Retina (tissue), 1 donor: ENCODE data around the gene LMBR1.
"Not testable (repeated sequence)": the region's sequence is repeated elsewhere in the genome, so short reads cannot be mapped to it uniquely, and the experiment has no call there.

Experiments
- DNase-seq: peaks from one replicate; pipeline ENCODE4 v3.0.0-alpha.2; 2016

The LMBR1 gene, protein sequence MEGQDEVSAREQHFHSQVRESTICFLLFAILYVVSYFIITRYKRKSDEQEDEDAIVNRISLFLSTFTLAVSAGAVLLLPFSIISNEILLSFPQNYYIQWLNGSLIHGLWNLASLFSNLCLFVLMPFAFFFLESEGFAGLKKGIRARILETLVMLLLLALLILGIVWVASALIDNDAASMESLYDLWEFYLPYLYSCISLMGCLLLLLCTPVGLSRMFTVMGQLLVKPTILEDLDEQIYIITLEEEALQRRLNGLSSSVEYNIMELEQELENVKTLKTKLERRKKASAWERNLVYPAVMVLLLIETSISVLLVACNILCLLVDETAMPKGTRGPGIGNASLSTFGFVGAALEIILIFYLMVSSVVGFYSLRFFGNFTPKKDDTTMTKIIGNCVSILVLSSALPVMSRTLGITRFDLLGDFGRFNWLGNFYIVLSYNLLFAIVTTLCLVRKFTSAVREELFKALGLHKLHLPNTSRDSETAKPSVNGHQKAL

GRCh38 chr7:156892821-156893706 lies at the start of gene LMBR1:
TSS of gene LMBR1 (minus strand) at chr7:156893183. CDS start at chr7:156892993, 190 bp downstream.
- peak; percentile 98 for DNase-seq

- peak; percentile 46 for DNase-seq
Measured at GRCh38 chr7:156942708-156943090, 49.7 kb upstream of the LMBR1 start.

- DNase-seq = no peak
Measured at GRCh38 chr7:156941393-156942182, 48.6 kb upstream of the LMBR1 start.

- DNase-seq = no peak
Measured at GRCh38 chr7:156940421-156941122, 47.6 kb upstream of the LMBR1 start.

- DNase-seq = not testable (repeated sequence)
Measured at GRCh38 chr7:156936766-156937165, 43.8 kb upstream of the LMBR1 start.

DNA sequence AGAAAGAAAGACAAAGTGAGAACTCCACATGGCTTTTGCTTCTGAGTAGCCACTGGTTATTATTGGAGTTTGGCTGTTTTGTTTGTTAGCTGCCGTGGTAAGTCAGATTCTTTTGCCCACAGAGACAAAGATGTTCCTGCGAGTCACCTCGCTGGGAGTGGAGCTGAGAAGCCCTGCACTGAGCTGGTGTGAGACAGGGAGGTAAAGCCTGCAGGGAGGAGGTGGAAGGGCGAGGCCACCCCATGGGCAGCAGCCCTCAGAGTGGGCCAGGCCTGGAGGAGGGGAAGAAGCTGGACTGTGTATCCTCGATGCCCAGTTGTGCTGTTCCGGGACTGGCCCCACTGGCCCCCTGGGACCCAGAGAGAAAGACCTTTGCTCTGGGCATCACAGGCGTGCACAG lies 42.3 kb upstream of the LMBR1 start:
- no peak for DNase-seq

DNA sequence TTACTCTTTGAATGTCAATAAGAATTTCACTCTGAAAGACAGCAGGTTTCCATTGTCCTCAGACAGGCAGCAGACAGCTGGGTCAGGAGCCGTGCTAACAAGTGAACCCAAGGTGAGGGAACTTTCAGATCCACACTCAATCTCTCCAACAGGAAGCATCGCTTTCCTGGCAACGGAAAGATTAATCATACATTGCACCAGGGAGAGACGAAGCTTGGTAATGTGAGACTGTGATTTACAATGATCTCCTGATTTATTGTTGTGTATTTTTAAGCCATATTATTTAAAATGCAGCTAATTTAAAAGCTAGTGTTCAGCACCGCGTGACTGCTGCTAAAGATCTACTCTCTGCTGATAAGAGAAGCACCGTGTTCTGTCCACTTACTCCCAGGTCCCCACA lies 39.0 kb upstream of the LMBR1 start:
- no peak for DNase-seq

DNA sequence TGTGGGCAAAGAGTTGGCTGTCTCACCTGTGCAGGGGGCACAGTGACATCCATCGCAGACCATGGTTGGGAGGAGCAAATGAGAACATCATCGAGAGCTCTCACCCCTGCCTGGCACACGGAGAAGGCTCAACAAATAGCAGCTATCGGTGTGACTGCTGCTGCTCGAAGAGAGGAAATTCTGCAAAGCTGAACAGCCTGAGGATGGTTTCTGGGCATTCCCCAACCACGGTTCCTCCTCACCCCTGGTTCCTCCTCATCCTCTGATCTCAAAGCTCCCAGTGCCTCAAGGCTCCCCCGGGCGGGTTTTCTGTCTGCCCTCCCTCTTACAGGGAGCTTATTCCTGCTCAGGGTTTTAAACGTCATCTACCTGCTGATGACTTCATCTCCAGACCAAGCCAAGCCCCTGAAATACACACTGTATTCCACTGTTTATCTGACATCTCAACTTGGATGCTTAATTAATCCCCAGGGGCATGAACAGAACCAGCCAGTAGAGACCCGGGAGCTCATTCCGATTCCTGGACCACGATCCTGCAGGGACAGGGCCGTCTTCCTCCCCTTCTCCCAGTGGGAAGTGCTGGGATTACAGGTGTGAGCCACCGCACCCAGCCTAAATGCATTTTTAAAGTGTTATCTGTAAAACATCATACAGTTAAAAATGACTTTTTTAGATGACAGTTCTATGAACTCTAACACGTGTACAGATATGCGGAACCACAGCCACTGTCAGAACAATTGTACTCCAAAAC lies 37.0 kb upstream of the LMBR1 start:
- no peak for DNase-seq

DNA sequence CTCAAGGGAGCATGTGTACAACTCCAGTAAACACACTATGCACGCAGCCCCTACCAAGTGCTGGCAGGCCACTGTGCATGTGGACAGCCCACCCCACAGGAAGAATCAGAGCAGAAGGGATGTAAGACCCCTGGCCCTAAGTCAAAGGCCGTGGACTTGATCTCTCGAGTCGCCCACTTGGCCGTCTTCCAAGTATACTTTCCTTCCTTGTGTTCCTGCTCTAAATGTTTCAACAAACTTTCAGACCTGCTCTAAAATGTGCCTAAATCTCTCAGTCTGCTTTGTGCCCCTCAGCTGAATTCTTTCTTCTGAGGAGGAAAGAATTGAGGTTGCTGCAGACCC lies 35.4 kb upstream of the LMBR1 start:
- no peak for DNase-seq

- DNase-seq = no peak
Measured at GRCh38 chr7:156927571-156928405, 34.8 kb upstream of the LMBR1 start.

DNA sequence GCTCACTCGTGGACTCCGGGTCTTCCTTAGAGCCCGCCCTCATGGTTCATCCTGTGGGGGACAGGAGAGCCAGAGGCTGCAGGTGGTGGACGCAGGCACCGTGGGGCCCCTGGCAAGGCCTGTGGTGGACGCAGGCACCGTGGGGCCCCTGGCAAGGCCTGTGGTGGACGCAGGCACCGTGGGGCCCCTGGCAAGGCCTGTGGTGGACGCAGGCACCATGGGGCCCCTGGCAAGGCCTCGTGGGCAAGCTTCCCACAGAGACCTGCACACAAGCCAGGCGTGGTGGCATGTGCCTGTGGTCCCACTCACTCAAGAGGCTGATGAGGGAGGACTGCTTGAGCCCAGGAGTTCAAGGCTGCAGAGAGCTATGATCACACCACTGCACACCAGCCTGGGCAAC lies 32.8 kb upstream of the LMBR1 start:
- DNase-seq = not testable (repeated sequence)

GRCh38 chr7:156922304-156922703 lies 29.3 kb upstream of the LMBR1 start:
- not testable (repeated sequence) for DNase-seq

DNA sequence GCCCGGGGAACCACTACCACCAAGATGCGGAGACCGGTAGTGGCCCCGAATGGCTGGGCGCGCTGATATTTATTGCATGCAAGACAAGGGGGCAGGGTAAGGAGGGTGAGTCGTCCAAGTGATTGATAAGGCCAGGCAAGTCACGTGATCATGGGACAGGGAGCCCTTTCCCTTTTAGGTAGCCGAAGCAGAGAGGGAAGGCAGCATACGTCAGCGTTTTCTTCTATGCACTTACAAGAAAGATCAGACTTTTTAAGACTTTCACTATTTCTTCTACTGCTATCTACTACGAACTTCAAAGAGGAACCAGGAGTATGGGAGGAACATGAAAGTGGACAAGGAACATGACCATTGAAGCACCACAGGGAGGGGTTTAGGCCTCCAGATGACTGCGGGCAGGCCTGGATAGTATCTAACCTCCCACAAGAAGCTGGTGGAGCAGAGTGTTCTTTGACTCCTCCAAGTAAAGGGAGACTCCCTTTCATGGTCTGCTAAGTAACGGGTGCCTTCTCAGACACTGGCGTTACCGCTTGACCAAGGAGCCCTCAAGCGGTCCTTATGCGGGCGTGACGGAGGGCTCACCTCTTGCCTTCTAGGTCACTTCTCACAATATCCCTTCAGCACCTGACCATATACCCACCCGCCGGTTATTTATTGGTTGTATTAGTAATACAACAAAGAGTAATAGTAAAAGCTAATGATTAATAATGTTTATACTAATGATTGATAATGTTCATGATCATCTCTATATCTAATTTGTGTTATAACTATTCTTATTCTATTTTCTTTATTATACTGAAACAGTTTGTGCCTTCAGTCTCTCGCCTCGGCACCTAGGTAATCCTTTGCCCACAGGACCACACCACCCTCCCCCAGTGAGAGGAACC lies 27.7 kb upstream of the LMBR1 start:
- DNase-seq = not testable (repeated sequence)

GRCh38 chr7:156920076-156920475 lies 27.1 kb upstream of the LMBR1 start:
- DNase-seq = no peak

- DNase-seq = no peak
Measured at GRCh38 chr7:156919132-156919713, 26.2 kb upstream of the LMBR1 start.

DNA sequence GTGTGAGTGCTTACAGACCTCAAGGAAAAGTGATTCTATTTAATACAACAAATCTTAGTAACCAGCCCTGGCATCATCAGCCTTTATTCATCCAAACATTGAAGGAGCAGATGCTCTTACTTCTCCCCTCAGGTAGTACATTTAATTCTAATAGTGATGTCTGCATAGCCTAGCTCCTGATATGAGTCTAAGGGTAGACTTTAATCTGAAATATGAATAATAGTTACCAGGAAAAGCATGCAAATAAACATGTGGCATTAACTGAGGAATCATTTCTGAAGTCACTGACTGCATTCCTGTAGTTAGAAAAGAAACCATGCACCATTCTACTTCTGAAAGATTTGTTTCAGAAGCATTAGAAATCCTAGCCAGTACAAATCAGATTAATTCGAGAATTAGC lies 25.7 kb upstream of the LMBR1 start:
- no peak for DNase-seq

DNA sequence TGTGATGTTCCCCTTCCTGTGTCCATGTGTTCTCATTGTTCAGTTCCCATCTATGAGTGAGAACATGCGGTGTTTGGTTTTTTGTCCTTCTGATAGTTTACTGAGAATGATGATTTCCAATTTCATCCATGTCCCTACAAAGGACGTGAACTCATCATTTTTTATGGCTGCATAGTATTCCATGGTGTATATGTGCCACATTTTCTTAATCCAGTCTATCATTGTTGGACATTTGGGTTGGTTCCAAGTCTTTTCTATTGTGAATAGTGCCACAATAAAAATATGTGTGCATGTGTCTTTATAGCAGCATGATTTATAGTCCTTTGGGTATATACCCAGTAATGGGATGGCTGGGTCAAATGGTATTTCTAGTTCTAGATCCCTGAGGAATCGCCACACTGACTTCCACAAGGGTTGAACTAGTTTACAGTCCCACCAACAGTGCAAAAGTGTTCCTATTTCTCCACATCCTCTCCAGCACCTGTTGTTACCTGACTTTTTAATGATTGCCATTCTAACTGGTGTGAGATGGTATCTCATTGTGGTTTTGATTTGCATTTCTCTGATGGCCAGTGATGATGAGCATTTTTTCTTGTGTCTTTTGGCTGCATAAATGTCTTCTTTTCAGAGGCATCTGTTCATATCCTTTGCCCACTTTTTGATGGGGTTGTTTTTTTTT lies 16.7 kb upstream of the LMBR1 start:
- DNase-seq = not testable (repeated sequence)

DNA sequence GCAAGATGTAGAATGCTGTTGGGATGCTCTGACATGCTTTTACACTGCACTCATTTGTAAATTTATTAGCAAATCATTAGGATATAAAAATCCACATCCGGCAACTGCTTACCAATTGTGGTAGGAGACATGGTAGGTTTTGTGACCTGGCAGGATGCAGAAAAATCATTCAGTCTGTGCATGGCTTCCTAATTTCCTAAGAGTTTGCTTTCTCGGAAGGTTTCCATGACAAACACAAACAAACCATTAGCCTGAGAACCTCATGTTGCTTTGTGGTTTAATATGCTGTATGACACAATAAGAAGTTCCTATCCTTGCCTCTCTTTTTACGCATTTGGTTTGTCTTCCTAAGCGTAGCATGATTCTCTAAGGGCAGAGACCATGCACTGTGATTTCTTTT lies 14.7 kb upstream of the LMBR1 start:
- DNase-seq = no peak
